ENCODE measurements around the gene NCS1.
"Not testable (repeated sequence)": the region's sequence is repeated elsewhere in the genome, so short reads cannot be mapped to it uniquely, and the experiment has no call there.

NCS1 gene

GRCh38 chr9:130259044-130259443 lies 86.8 kb downstream of the NCS1 start:
- in situ Hi-C loops (cut with MboI; ENCODE audit: low sequenced_read_pairs): no loop called here

- in situ Hi-C loops (cut with MboI; ENCODE audit: low sequenced_read_pairs): no loop called here
Measured at GRCh38 chr9:130260816-130261765, 88.9 kb downstream of the NCS1 start.

GRCh38 chr9:130262061-130262745 lies 90.0 kb downstream of the NCS1 start:
- in situ Hi-C loops (cut with MboI; ENCODE audit: low sequenced_read_pairs): no loop called here

- in situ Hi-C loops (cut with MboI; ENCODE audit: low sequenced_read_pairs): no loop called here
Measured at GRCh38 chr9:130262771-130263170, 90.6 kb downstream of the NCS1 start.

- in situ Hi-C loops (cut with MboI; ENCODE audit: low sequenced_read_pairs): no loop called here
Measured at GRCh38 chr9:130263601-130264413, 91.6 kb downstream of the NCS1 start.

GRCh38 chr9:130264414-130265350 lies 92.5 kb downstream of the NCS1 start:
- in situ Hi-C loops (cut with MboI; ENCODE audit: low sequenced_read_pairs): no loop called here

GRCh38 chr9:130265431-130266235 lies 93.4 kb downstream of the NCS1 start, which contains the start of gene HMCN2:
HMCN2 (plus strand) TSS chr9:130265760; CDS start chr9:130265879, 119 bp downstream.
- in situ Hi-C loops (cut with MboI; ENCODE audit: low sequenced_read_pairs): no loop called here

GRCh38 chr9:130266236-130267098 lies 94.3 kb downstream of the NCS1 start:
- in situ Hi-C loops (cut with MboI; ENCODE audit: low sequenced_read_pairs): no loop called here

GRCh38 chr9:130267930-130268329 lies 95.7 kb downstream of the NCS1 start:
- in situ Hi-C loops (cut with MboI; ENCODE audit: low sequenced_read_pairs): no loop called here

GRCh38 chr9:130268521-130269211 lies 96.5 kb downstream of the NCS1 start:
- in situ Hi-C loops (cut with MboI; ENCODE audit: low sequenced_read_pairs): no loop called here

GRCh38 chr9:130271473-130271872 lies 99.3 kb downstream of the NCS1 start:
- in situ Hi-C loops (cut with MboI; ENCODE audit: low sequenced_read_pairs): no loop called here

GRCh38 chr9:130275156-130275555 lies 103.0 kb downstream of the NCS1 start:
- in situ Hi-C loops (cut with MboI; ENCODE audit: low sequenced_read_pairs): no loop called here

- in situ Hi-C loops (cut with MboI; ENCODE audit: low sequenced_read_pairs): no loop called here
Measured at GRCh38 chr9:130276121-130276520, 103.9 kb downstream of the NCS1 start.

- in situ Hi-C loops (cut with MboI; ENCODE audit: low sequenced_read_pairs): no loop called here
Measured at GRCh38 chr9:130276955-130277354, 104.8 kb downstream of the NCS1 start.

GRCh38 chr9:130277525-130277924 lies 105.3 kb downstream of the NCS1 start:
- in situ Hi-C loops (cut with MboI; ENCODE audit: low sequenced_read_pairs): not testable (repeated sequence)

GRCh38 chr9:130283539-130284248 lies 111.5 kb downstream of the NCS1 start:
- in situ Hi-C loops (cut with MboI; ENCODE audit: low sequenced_read_pairs): no loop called here

- in situ Hi-C loops (cut with MboI; ENCODE audit: low sequenced_read_pairs): no loop called here
Measured at GRCh38 chr9:130284249-130284625, 112.0 kb downstream of the NCS1 start.

Data from HL-60/S4 treated with phorbol 12-myristate 13-acetate at 8.2 ng/mL for 4 days and 3 days (cell line).